HepG2 (cell line): ENCODE data around the gene CCND1. TPM values are rescaled to one million over a fixed set of nuclear protein-coding genes. Genes with fewer than 3 reads are reported as not detected.

Experiments used
- ARHGAP35 ChIP-seq: sonication (generic); formaldehyde crosslinking; IDR thresholded peaks from 2 replicates; pipeline ENCODE4 v1.9.0; 2022; ENCODE audit warnings: mild to moderate bottlenecking, inconsistent platforms, moderate library complexity, missing genetic modification reagents, borderline replicate concordance
- CBFB ChIP-seq: sonication (generic); formaldehyde crosslinking; IDR thresholded peaks from 2 replicates; pipeline ENCODE4 v1.4.0; 2020; ENCODE audit warnings: missing genetic modification reagents
- DMAP1 ChIP-seq: IDR thresholded peaks from 2 replicates; pipeline ENCODE4 v1.6.1; 2016
- HOXA7 ChIP-seq: sonication (generic); formaldehyde crosslinking; IDR thresholded peaks from 2 replicates; pipeline ENCODE4 v1.8.1; 2022; ENCODE audit warnings: mild to moderate bottlenecking, missing genetic modification reagents, moderate library complexity
- MAFF ChIP-seq: IDR thresholded peaks from 2 replicates; pipeline ENCODE4 v1.6.1; 2011; ENCODE audit warnings: low read depth, low read length, improper control_type of control experiment
- MAZ ChIP-seq, 2 experiments: sonication (generic) in 1 of 2; formaldehyde crosslinking in 1 of 2; IDR thresholded peaks; 2 replicates each; pipeline versions ENCODE4 v1.5.0 to v1.6.1; 2012 to 2020; ENCODE audit warnings: low read depth in 2 of 2, mild to moderate bottlenecking in 2 of 2, borderline replicate concordance in 1 of 2, improper control_type of control experiment in 1 of 2, low read length in 1 of 2, missing genetic modification reagents in 1 of 2, moderate library complexity in 1 of 2
- MYC ChIP-seq: sonication (generic); formaldehyde crosslinking; IDR thresholded peaks from 2 replicates; pipeline ENCODE4 v1.9.0; 2021; ENCODE audit warnings: missing genetic modification reagents, borderline replicate concordance
- NAIF1 ChIP-seq: sonication (generic); formaldehyde crosslinking; IDR thresholded peaks from 2 replicates; pipeline ENCODE4 v1.5.0; 2020; ENCODE audit warnings: mild to moderate bottlenecking, missing genetic modification reagents, borderline replicate concordance
- NR2F6 ChIP-seq, 2 experiments: IDR thresholded peaks; 2 replicates each; pipeline ENCODE4 v1.6.1; 2016; ENCODE audit warnings: antibody characterized with exemption in 1 of 2, mild to moderate bottlenecking in 1 of 2
- PLRG1 ChIP-seq: fragments of 450-650 bp; conservative IDR thresholded peaks from 2 replicates; pipeline ENCODE4 v1.6.1; 2016
- RBM22 ChIP-seq: fragments of 200-400 bp; formaldehyde crosslinking; optimal IDR thresholded peaks from 2 replicates; pipeline ENCODE3; 2017; ENCODE audit warnings: mild to moderate bottlenecking, low read length, moderate library complexity
- SIN3A ChIP-seq: IDR thresholded peaks from 2 replicates; pipeline ENCODE4 v1.6.1; 2011; ENCODE audit warnings: low read depth, mild to moderate bottlenecking, control low read depth, low read length, borderline replicate concordance
- SMARCE1 ChIP-seq: fragments of 450-650 bp; IDR thresholded peaks from 2 replicates; pipeline ENCODE4 v1.6.1; 2017; ENCODE audit warnings: borderline replicate concordance
- YY1 ChIP-seq: IDR thresholded peaks from 2 replicates; pipeline ENCODE4 v1.6.1; 2011; ENCODE audit warnings: low read length, low read depth, moderate library complexity, mild to moderate bottlenecking; ENCODE audit not compliant: insufficient read depth, insufficient replicate concordance
- ZFY ChIP-seq: sonication (generic); formaldehyde crosslinking; IDR thresholded peaks from 2 replicates; pipeline ENCODE4 v1.4.0; 2020; ENCODE audit warnings: missing genetic modification reagents
- ZMAT3 ChIP-seq: sonication (generic); formaldehyde crosslinking; conservative IDR thresholded peaks from 2 replicates; pipeline ENCODE4 v1.7.0; 2021; ENCODE audit warnings: missing genetic modification reagents
- polyA plus RNA-seq, 8 experiments: library from polyadenylated mRNA; depleted of rRNA in 3 of 8; stranded (reverse) in 7 of 8; unstranded in 1 of 8; fragments of >200 nt; fragmentation: Illumina TruSeq in 4 of 8; extraction: Trizol in 4 of 8; gene quantifications; 2 replicates each; pipeline versions ENCODE4 v1.2.1 to v1.2.3, GENCODE V29; 2011 to 2016; ENCODE audit warnings: low read depth in 4 of 8, missing spikeins in 1 of 8, mixed read lengths in 1 of 8; ENCODE audit not compliant: insufficient read depth in 1 of 8
- total RNA-seq, 5 experiments: library from RNA; depleted of rRNA; stranded (reverse); fragments of >200 nt; fragmentation: Illumina TruSeq; extraction: Trizol; gene quantifications; 2 replicates each; pipeline ENCODE4 v1.2.3, GENCODE V29; 2016; ENCODE audit warnings: low read depth in 1 of 5
- TF ChIP-seq, protein P1 (sequence below): sonication (generic); formaldehyde crosslinking; IDR thresholded peaks from 2 replicates; pipeline ENCODE4 v1.8.0; 2022; ENCODE audit warnings: missing genetic modification reagents, mild to moderate bottlenecking, moderate library complexity, borderline replicate concordance
- TF ChIP-seq, protein P2 (sequence below): sonication (generic); formaldehyde crosslinking; IDR thresholded peaks from 2 replicates; pipeline ENCODE4 v1.4.0; 2020; ENCODE audit warnings: mild to moderate bottlenecking, missing genetic modification reagents

The CCND1 gene
- total and polyA plus RNA-seq, 2 of the 13 experiments (the other 11 are each of a cell fraction or from before 2014, with no cell fraction given): 107 to 136 TPM

DNA sequence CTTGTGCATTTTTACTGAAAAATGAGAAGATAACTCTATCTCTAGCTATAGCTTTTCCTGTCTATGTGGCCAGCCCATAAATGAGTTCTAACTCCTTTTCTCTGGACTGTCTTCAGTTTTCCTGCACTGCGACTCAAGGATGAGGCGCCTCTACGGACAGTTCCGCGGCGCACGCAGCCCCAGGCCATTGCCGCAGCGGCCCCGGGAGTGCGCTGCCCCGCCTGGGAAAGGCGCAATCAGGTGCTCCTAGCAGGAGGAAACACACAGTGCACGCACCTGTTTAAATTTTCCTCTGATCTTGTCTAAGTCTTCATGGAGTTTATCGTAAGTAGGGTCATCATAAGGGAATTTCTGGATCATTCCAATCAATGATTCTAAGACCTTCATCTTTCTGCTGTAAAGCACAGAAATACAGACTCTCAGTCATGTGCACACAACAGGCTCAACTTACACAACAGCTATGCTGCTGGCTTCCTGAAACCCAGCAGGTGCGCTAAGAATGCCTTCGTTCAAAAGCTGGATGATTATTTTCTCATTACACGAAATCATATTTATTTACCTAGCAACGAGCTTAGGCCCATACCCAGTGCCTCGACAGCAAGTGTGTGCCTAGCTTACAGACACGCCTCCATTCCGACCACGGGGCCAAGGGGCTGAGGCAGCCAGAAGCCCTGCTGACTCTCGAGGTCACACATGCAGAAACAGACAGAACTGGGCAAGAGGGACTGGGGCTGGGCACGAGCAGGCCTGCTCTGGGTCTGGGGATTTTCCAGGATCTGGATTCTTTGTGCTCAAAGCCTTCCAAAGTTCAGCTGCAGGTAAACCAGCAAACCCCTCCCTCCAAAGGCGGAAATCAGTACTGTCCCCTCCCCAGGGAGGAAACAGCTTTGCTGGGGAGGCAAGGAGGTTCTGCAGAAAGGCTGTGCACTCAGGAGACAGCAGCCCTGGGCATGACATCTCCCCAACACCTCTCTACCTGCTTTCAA lies 27.0 kb downstream of the CCND1 start (continued):
- TF ChIP-seq NAIF1 (CRISPR knock-in tag): no peak; the same call in 1 of the 2 replicates
- no peak for TF ChIP-seq ARHGAP35 (CRISPR knock-in tag)
- TF ChIP-seq HOXA7 (CRISPR knock-in tag): no peak
- TF ChIP-seq SIN3A: peak; percentile 55; the same call in 1 of the 2 replicates
- TF ChIP-seq SMARCE1: no peak
- peak; percentile 31 for TF ChIP-seq YY1
- TF ChIP-seq NR2F6 (IDR thresholded peaks at IDR 0.05): 0 out of 2 replicates have a peak, but pooled peaks have one; percentile 39
- peak; percentile 90 for TF ChIP-seq NR2F6 (CRISPR knock-in tag; IDR thresholded peaks at IDR 0.05)
- peak; percentile 69 for TF ChIP-seq RBM22
- TF ChIP-seq, protein P1, sequence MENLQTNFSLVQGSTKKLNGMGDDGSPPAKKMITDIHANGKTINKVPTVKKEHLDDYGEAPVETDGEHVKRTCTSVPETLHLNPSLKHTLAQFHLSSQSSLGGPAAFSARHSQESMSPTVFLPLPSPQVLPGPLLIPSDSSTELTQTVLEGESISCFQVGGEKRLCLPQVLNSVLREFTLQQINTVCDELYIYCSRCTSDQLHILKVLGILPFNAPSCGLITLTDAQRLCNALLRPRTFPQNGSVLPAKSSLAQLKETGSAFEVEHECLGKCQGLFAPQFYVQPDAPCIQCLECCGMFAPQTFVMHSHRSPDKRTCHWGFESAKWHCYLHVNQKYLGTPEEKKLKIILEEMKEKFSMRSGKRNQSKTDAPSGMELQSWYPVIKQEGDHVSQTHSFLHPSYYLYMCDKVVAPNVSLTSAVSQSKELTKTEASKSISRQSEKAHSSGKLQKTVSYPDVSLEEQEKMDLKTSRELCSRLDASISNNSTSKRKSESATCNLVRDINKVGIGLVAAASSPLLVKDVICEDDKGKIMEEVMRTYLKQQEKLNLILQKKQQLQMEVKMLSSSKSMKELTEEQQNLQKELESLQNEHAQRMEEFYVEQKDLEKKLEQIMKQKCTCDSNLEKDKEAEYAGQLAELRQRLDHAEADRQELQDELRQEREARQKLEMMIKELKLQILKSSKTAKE (CRISPR knock-in tag): peak; percentile 83
- TF ChIP-seq MAZ (IDR thresholded peaks at IDR 0.05; ENCODE audit: borderline replicate concordance, low read depth, low read length): peak; percentile 40; the same call in 1 of the 2 replicates
- peak; percentile 75 for TF ChIP-seq MAZ (CRISPR knock-in tag; IDR thresholded peaks at IDR 0.05; ENCODE audit: low read depth)
- TF ChIP-seq ZFY (CRISPR knock-in tag): peak; percentile 83; the same call in 1 of the 2 replicates
- TF ChIP-seq DMAP1 (CRISPR knock-in tag): peak; percentile 76; the same call in 1 of the 2 replicates
- TF ChIP-seq ZMAT3: peak; percentile 89
- TF ChIP-seq CBFB (CRISPR knock-in tag): no peak
- TF ChIP-seq, protein P2, sequence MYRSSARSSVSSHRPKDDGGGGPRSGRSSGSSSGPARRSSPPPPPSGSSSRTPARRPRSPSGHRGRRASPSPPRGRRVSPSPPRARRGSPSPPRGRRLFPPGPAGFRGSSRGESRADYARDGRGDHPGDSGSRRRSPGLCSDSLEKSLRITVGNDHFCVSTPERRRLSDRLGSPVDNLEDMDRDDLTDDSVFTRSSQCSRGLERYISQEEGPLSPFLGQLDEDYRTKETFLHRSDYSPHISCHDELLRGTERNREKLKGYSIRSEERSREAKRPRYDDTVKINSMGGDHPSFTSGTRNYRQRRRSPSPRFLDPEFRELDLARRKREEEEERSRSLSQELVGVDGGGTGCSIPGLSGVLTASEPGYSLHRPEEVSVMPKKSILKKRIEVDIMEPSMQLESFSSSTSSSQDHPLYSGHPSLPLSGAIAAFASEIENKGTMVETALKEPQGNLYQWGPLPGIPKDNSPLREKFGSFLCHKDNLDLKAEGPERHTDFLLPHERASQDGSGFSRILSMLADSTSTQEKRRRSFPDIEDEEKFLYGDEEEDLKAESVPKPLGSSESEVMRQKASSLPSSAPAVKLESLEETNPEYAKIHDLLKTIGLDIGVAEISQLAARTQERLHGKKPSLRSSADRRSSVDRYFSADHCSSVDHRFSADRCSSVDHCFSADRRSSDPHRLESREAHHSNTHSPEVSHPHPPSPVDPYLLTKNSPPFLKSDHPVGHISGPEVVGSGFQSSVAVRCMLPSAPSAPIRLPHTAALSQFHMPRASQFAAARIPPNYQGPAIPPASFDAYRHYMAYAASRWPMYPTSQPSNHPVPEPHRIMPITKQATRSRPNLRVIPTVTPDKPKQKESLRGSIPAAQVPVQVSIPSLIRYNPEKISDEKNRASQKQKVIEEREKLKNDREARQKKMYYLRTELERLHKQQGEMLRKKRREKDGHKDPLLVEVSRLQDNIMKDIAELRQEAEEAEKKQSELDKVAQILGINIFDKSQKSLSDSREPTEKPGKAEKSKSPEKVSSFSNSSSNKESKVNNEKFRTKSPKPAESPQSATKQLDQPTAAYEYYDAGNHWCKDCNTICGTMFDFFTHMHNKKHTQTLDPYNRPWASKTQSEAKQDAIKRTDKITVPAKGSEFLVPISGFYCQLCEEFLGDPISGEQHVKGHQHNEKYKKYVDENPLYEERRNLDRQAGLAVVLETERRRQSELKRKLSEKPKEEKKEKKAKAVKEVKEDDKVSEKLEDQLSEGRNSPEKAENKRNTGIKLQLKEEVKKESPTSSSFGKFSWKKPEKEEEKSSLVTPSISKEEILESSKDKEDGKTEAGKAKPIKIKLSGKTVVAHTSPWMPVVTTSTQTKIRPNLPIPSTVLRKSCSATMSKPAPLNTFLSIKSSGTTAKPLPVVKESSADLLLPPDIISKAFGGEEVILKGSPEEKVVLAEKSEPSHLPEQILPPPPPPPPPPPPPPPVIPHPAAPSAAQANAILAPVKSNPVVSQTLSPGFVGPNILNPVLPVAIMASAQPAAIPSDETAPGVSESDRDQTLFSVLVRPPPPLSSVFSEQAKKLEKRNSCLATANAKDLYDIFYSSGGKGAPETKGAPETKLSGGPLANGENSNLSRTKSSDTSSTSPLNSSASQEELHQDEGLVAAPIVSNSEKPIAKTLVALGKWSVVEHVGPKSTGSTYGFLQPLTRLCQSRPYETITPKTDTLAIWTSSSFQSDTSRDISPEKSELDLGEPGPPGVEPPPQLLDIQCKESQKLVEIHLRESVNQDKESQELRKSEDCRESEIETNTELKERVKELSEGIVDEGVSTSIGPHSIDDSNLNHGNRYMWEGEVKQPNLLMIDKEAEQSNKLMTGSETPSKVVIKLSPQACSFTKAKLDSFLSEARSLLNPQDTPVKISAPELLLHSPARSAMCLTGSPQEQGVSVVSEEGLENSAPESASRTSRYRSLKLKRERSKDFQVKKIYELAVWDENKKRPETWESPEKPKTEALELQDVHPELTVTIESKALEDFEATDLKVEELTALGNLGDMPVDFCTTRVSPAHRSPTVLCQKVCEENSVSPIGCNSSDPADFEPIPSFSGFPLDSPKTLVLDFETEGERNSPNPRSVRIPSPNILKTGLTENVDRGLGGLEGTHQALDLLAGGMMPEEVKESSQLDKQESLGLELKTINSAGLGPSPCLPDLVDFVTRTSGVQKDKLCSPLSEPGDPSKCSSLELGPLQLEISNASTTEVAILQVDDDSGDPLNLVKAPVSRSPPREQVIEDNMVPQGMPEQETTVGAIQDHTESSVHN (CRISPR knock-in tag): 0 out of 2 replicates have a peak, but pooled peaks have one; percentile 67
- peak; percentile 93 for TF ChIP-seq MYC (CRISPR knock-in tag)
- TF ChIP-seq MAFF: no peak
- TF ChIP-seq PLRG1: no peak
